Colonic mucosa (tissue), 4 donors: ENCODE data around the gene OR4C15. TPM values are rescaled to one million over a fixed set of nuclear protein-coding genes. Genes with fewer than 3 reads are reported as not detected.

ENCODE experiments used
- DNase-seq: peaks from one replicate; pipeline ENCODE4 v3.0.0-alpha.2; 2020
- H3K27ac ChIP-seq: fragments of 200-600 bp; one replicate; pipeline ENCODE4 v1.8.0; 2021
- H3K27me3 ChIP-seq: fragments of 200-600 bp; one replicate; pipeline ENCODE4 v1.8.0; 2021
- H3K36me3 ChIP-seq: fragments of 200-600 bp; one replicate; pipeline ENCODE4 v1.8.0; 2021
- H3K4me1 ChIP-seq: fragments of 200-600 bp; one replicate; pipeline ENCODE4 v1.8.0; 2021; ENCODE audit warnings: mild to moderate bottlenecking
- H3K4me3 ChIP-seq: fragments of 200-600 bp; one replicate; pipeline ENCODE4 v1.8.0; 2021
- H3K9ac ChIP-seq, 2 donors: one replicate each; pipeline ENCODE4 v1.7.0; 2013; ENCODE audit warnings: control low read depth in 2 of 2, low read depth in 2 of 2, low read length in 2 of 2
- H3K9me3 ChIP-seq: fragments of 200-600 bp; one replicate; pipeline ENCODE4 v1.8.0; 2021
- intact Hi-C: fragments of 100-400 bp; cut with DNase I; formaldehyde crosslinking; loops from one replicate; pipeline ENCODE4 v1.14.1; 2022
- total RNA-seq, 2 donors: library from RNA; stranded (reverse); fragmentation: NEBNext Ultra II Directional in 1 of 2; extraction: Animal tissue kit (Norgen Biotek cat#: 25700) in 1 of 2; gene quantifications; one replicate each; pipeline ENCODE4 v1.2.1, GENCODE V29; 2021
- TF ChIP-seq, protein P1 (sequence below): fragments of 200-600 bp; IDR thresholded peaks from one replicate; pipeline ENCODE4 v1.8.0; 2022; ENCODE audit warnings: antibody characterized with exemption, mild to moderate bottlenecking
- donor health status: healthy.
- donor health status: DM: no; HTN: no; CAD: no.
- donor health status: DM: no; HTN: no; CAD: no.

The OR4C15 gene
- not detected for total RNA-seq

DNA sequence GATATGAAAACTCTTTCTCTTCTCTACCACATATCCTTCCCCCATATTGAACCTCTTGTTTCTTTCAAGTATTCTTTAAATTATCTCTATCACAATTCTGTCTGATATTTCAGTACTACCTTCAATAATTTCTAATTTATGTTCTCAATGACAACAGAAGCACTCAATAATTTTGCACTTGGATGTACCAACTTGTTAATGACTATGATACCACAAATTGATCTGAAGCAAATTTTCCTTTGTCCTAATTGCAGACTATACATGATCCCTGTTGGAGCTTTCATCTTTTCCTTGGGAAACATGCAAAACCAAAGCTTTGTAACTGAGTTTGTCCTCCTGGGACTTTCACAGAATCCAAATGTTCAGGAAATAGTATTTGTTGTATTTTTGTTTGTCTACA lies at the start of gene OR4C15:
Gene OR4C15 (plus strand): TSS at position 301 of the 400 bp plus-strand sequence. CDS start 0 bp downstream, at position 301.
- Histone ChIP-seq H3K27me3 (no peaks in the 10 kb centered on the region), H3K9ac (no peak within 1 kb of the TSS), H3K9me3 (no peaks in the 10 kb centered on the region), H3K4me1 (no peaks in the 10 kb centered on the region), H3K36me3 (no peaks in the 10 kb centered on the region), H3K4me3 (no peak within 1 kb of the TSS), H3K27ac (no peak within 1 kb of the TSS)
- TF ChIP-seq, protein P1, sequence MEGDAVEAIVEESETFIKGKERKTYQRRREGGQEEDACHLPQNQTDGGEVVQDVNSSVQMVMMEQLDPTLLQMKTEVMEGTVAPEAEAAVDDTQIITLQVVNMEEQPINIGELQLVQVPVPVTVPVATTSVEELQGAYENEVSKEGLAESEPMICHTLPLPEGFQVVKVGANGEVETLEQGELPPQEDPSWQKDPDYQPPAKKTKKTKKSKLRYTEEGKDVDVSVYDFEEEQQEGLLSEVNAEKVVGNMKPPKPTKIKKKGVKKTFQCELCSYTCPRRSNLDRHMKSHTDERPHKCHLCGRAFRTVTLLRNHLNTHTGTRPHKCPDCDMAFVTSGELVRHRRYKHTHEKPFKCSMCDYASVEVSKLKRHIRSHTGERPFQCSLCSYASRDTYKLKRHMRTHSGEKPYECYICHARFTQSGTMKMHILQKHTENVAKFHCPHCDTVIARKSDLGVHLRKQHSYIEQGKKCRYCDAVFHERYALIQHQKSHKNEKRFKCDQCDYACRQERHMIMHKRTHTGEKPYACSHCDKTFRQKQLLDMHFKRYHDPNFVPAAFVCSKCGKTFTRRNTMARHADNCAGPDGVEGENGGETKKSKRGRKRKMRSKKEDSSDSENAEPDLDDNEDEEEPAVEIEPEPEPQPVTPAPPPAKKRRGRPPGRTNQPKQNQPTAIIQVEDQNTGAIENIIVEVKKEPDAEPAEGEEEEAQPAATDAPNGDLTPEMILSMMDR, result no peak
- intact Hi-C loops, result no loop called here
- DNase-seq, result no peak

DNA sequence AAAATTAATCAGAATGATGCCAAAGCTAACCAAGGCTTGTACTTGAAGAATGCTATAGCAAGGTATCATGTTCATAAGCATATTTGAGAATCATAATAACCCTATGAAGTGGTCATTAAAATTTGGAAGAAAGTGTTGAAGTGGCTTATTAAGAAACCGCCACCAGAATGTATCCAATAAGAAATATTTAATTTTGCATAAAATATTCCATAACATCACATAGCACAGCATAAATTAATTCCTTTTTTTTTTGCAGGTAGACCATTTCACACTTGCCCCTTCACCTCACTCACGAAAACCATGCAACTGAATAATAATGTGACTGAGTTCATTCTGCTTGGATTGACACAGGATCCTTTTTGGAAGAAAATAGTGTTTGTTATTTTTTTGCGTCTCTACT lies 17.6 kb downstream of the OR4C15 start, which contains the start of gene OR4C16:
Gene OR4C16 (plus strand): TSS at position 301 of the 400 bp plus-strand sequence. CDS start 0 bp downstream, at position 301.
- Histone ChIP-seq H3K4me3 (no peak within 1 kb of the TSS), H3K9ac (no peak within 1 kb of the TSS), H3K4me1 (no peaks in the 10 kb centered on the region), H3K27ac (no peak within 1 kb of the TSS), H3K27me3 (no peaks in the 10 kb centered on the region), H3K9me3 (no peaks in the 10 kb centered on the region), H3K36me3 (no peaks in the 10 kb centered on the region)
- intact Hi-C loops, result no loop called here
- TF ChIP-seq, protein P1, result no peak
- DNase-seq, result no peak

DNA sequence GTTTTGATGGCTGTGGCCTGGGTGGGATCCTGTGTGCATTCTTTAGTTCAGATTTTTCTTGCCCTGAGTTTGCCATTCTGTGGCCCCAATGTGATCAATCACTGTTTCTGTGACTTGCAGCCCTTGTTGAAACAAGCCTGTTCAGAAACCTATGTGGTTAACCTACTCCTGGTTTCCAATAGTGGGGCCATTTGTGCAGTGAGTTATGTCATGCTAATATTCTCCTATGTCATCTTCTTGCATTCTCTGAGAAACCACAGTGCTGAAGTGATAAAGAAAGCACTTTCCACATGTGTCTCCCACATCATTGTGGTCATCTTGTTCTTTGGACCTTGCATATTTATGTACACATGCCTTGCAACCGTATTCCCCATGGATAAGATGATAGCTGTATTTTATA lies 18.3 kb downstream of the OR4C15 start:
- Histone ChIP-seq H3K27me3 (no peaks in the 10 kb centered on the region), H3K36me3 (no peaks in the 10 kb centered on the region), H3K9me3 (no peaks in the 10 kb centered on the region), H3K4me3 (no peak overlapping the region), H3K4me1 (no peaks in the 10 kb centered on the region), H3K9ac (no peak overlapping the region), H3K27ac (no peak overlapping the region)
- no peak for DNase-seq
- intact Hi-C loops, result no loop called here
- TF ChIP-seq, protein P1, result no peak

Other genes with a start within 250 kb of the OR4C15 start
- gene OR4A16, start 211.3 kb upstream of the OR4C15 start, total RNA-seq, result not detected
- not detected for gene OR4A15, start 186.5 kb upstream of the OR4C15 start, total RNA-seq
- not detected for gene OR4C16, start 17.7 kb downstream of the OR4C15 start, total RNA-seq
- gene OR4C11, start 53.2 kb downstream of the OR4C15 start, total RNA-seq, result not detected
- not detected for gene OR4P4, start 80.6 kb downstream of the OR4C15 start, total RNA-seq
- gene OR4S2, start 93.9 kb downstream of the OR4C15 start, total RNA-seq, result not detected
- gene OR4C6, start 107.7 kb downstream of the OR4C15 start, total RNA-seq, result not detected
- not detected for gene OR5D13, start 219.0 kb downstream of the OR4C15 start, total RNA-seq
- gene OR5D14, start 241.1 kb downstream of the OR4C15 start, total RNA-seq, result not detected